Liver (tissue), 9 donors: ENCODE data around the gene AGBL5. TPM values are rescaled to one million over a fixed set of nuclear protein-coding genes. Genes with fewer than 3 reads are reported as not detected.

ENCODE experiments used
- DNase-seq: peaks from one replicate; pipeline ENCODE4 v3.0.0-alpha.2; 2017; ENCODE audit warnings: low spot score
- H3K27ac ChIP-seq, 2 donors: one replicate each; pipeline ENCODE4 v1.7.0; 2013; ENCODE audit warnings: inconsistent platforms in 2 of 2, low read length in 2 of 2, control low read depth in 1 of 2, low read depth in 1 of 2, mild to moderate bottlenecking in 1 of 2
- H3K27me3 ChIP-seq, 4 donors: one replicate each; pipeline versions ENCODE4 v1.6.1 to v1.7.0; 2013; ENCODE audit warnings: low read length in 3 of 4, inconsistent platforms in 1 of 4, mild to moderate bottlenecking in 1 of 4, moderate library complexity in 1 of 4; ENCODE audit not compliant: control insufficient read depth in 4 of 4, insufficient read depth in 4 of 4
- H3K36me3 ChIP-seq, 4 donors: one replicate each; pipeline versions ENCODE4 v1.6.1 to v1.7.0; 2013; ENCODE audit warnings: low read length in 3 of 4, mild to moderate bottlenecking in 3 of 4, low read depth in 1 of 4, moderate library complexity in 1 of 4; ENCODE audit not compliant: control insufficient read depth in 4 of 4, insufficient read depth in 3 of 4
- H3K4me1 ChIP-seq, 4 donors: one replicate each; pipeline versions ENCODE4 v1.6.1 to v1.7.0; 2013; ENCODE audit warnings: low read length in 3 of 4, mild to moderate bottlenecking in 3 of 4, moderate library complexity in 1 of 4; ENCODE audit not compliant: control insufficient read depth in 4 of 4, insufficient read depth in 4 of 4
- H3K4me3 ChIP-seq, 3 donors: one replicate each; pipeline versions ENCODE4 v1.6.1 to v1.7.0; 2013; ENCODE audit warnings: low read length in 3 of 3, control low read depth in 1 of 3, low read depth in 1 of 3, mild to moderate bottlenecking in 1 of 3
- H3K9ac ChIP-seq, 2 donors: one replicate each; pipeline ENCODE4 v1.7.0; 2013; ENCODE audit warnings: low read length in 2 of 2, mild to moderate bottlenecking in 2 of 2, moderate library complexity in 2 of 2, control low read depth in 1 of 2, low read depth in 1 of 2
- H3K9me3 ChIP-seq, 4 donors: one replicate each; pipeline versions ENCODE4 v1.6.1 to v1.7.0; 2013; ENCODE audit warnings: low read length in 3 of 4; ENCODE audit not compliant: control insufficient read depth in 4 of 4
- ATF3 ChIP-seq: IDR thresholded peaks from 2 replicates; pipeline ENCODE4 v1.6.1; 2016; ENCODE audit warnings: antibody characterized with exemption
- CTCF ChIP-seq: fragments of 150-350 bp; IDR thresholded peaks from 2 replicates; pipeline ENCODE4 v1.5.1; 2017; ENCODE audit warnings: improper control_type of control experiment, low read depth, low read length; ENCODE audit not compliant: missing input control
- EGR1 ChIP-seq, 2 donors: IDR thresholded peaks; 2 replicates each; pipeline ENCODE4 v1.6.1; 2016 to 2018; ENCODE audit warnings: antibody characterized with exemption in 2 of 2, low read depth in 2 of 2
- FOXA2 ChIP-seq: IDR thresholded peaks from 2 replicates; pipeline ENCODE4 v1.6.1; 2016; ENCODE audit warnings: antibody characterized with exemption
- GABPA ChIP-seq, 2 donors: IDR thresholded peaks in 1 of 2; conservative IDR thresholded peaks in 1 of 2; 2 replicates each; pipeline ENCODE4 v1.6.1; 2016; ENCODE audit warnings: antibody characterized with exemption in 2 of 2, mild to moderate bottlenecking in 1 of 2, moderate library complexity in 1 of 2
- HNF4A ChIP-seq, 2 donors: conservative IDR thresholded peaks; 2 replicates each; pipeline ENCODE4 v1.6.1; 2016; ENCODE audit warnings: antibody characterized with exemption in 2 of 2, mild to moderate bottlenecking in 2 of 2
- HNF4G ChIP-seq: IDR thresholded peaks from 2 replicates; pipeline ENCODE4 v1.6.1; 2016; ENCODE audit warnings: antibody characterized with exemption
- JUND ChIP-seq, 2 donors: IDR thresholded peaks; 2 replicates each; pipeline ENCODE4 v1.6.1; 2016; ENCODE audit warnings: antibody characterized with exemption in 2 of 2
- NR2F2 ChIP-seq: IDR thresholded peaks from 2 replicates; pipeline ENCODE4 v1.6.1; 2016; ENCODE audit warnings: antibody characterized with exemption
- RAD21 ChIP-seq, 2 donors: IDR thresholded peaks; 2 replicates each; pipeline ENCODE4 v1.6.1; 2016; ENCODE audit warnings: antibody characterized with exemption in 2 of 2, mild to moderate bottlenecking in 2 of 2
- REST ChIP-seq: IDR thresholded peaks from 2 replicates; pipeline ENCODE4 v1.6.1; 2016; ENCODE audit warnings: antibody characterized with exemption, mild to moderate bottlenecking
- SP1 ChIP-seq: IDR thresholded peaks from 2 replicates; pipeline ENCODE4 v1.6.1; 2018; ENCODE audit warnings: antibody characterized with exemption, mild to moderate bottlenecking
- YY1 ChIP-seq: IDR thresholded peaks from 2 replicates; pipeline ENCODE4 v1.6.1; 2016; ENCODE audit warnings: antibody characterized with exemption, mild to moderate bottlenecking
- ZBTB33 ChIP-seq: IDR thresholded peaks from 2 replicates; pipeline ENCODE4 v1.6.1; 2016; ENCODE audit warnings: antibody characterized with exemption
- WGBS: extraction: QIAGEN DNeasy Blood & Tissue Kit; methylation state at CpG from one replicate; pipeline ENCODE4 v1.1.7; 2013; 5-methylcytosine and 5-hydroxymethylcytosine counted together
- polyA plus RNA-seq, 2 donors: library from polyadenylated mRNA; stranded (reverse) in 1 of 2; unstranded in 1 of 2; fragments of 200-250 nt in 1 of 2; fragments of >200 nt in 1 of 2; fragmentation: Nextera tagmentation in 1 of 2; extraction: Ambion mirVana in 1 of 2; gene quantifications; one replicate each; pipeline versions ENCODE4 v1.2.1 to v1.2.3, GENCODE V29; 2013 to 2015
- total RNA-seq, 2 donors: library from RNA; depleted of rRNA; stranded (reverse); fragments of >200 nt; gene quantifications; one replicate each; pipeline ENCODE4 v1.2.3, GENCODE V29; 2014
- donor health status: healthy.
- donor health status: healthy.
- donor health status: healthy.
- donor health status: healthy.
- donor health status: healthy.

The AGBL5 gene
- total and polyA plus RNA-seq, 4 donors = 3.2 to 9.0 (median 4.8) TPM

- Histone ChIP-seq H3K27me3 (no peaks in the 10 kb centered on the region), H3K9ac (peak within 1 kb of the TSS; percentile 87 to 95), H3K4me3 (peak within 1 kb of the TSS; percentile 84 to 96 (median 93)), H3K9me3 (no peaks in the 10 kb centered on the region), H3K4me1 (peaks cover 9 to 38% (median 19%) of the 10 kb centered on the region in 4 donors), H3K27ac (peak within 1 kb of the TSS; percentile 87 to 90), H3K36me3 (peaks cover 0 to 15% (median 9%) of the 10 kb centered on the region in 4 donors)
- DNase-seq = peak; percentile 92
- peak; percentile 78 to 93 for TF ChIP-seq GABPA (IDR thresholded peaks at IDR 0.05 in 1 of 2, conservative IDR thresholded peaks at IDR 0.05 in 1 of 2)
- no peak for TF ChIP-seq EGR1 (IDR thresholded peaks at IDR 0.05; ENCODE audit: low read depth in 2 of 2)
- TF ChIP-seq HNF4A (conservative IDR thresholded peaks at IDR 0.05) = no peak
- TF ChIP-seq FOXA2 = no peak
- TF ChIP-seq HNF4G = no peak
- no peak for TF ChIP-seq YY1
- no peak for TF ChIP-seq RAD21 (IDR thresholded peaks at IDR 0.05)
- no peak for TF ChIP-seq SP1
- WGBS = under 1% methylated on average over 86 of the region's 86 CpGs
These were observed 20.0 kb downstream of the AGBL5 start, which contains the start of gene OST4 for GRCh38 chr2:27071277-27071989. Gene OST4 (minus strand): TSS chr2:27071654.

- Histone ChIP-seq H3K27ac (peak overlapping the region; percentile 78 to 83), H3K9ac (peak overlapping the region; percentile 10 to 19), H3K36me3 (peaks cover 0 to 15% (median 9%) of the 10 kb centered on the region in 4 donors), H3K9me3 (no peaks in the 10 kb centered on the region), H3K4me3 (peak overlapping the region; percentile 53 to 84 (median 75)), H3K27me3 (no peaks in the 10 kb centered on the region), H3K4me1 (peaks cover 9 to 38% (median 19%) of the 10 kb centered on the region in 4 donors)
- TF ChIP-seq NR2F2 (peak; percentile 20), SP1 (no peak)
- DNase-seq = no peak
- whole genome bisulfite sequencing = 16% methylated on average over 34 of the region's 34 CpGs
These were observed 20.7 kb downstream of the AGBL5 start for GRCh38 chr2:27071990-27072830.

DNA sequence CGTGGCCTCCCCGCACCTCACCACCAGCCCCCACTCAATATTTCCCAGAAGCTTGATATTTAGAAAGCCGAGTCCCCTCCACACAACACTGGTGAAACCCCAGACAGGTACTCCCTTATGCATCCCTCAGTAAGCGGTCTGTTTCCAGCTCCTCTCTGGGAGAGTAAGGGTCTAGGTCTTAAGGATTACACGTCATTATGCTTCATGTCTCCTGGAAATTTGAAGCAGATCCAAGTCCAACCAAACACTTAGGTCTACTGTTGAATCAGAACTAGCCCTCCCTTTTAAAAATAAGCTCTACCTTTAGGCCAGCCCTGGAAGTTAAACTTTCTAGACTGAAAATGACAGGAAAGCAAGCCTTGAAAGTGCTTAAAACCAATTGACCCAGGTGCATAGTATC lies 21.5 kb downstream of the AGBL5 start:
- TF ChIP-seq HNF4A (conservative IDR thresholded peaks at IDR 0.05) (no peak), FOXA2 (no peak), REST (no peak), RAD21 (IDR thresholded peaks at IDR 0.05) (no peak), HNF4G (no peak), ATF3 (no peak), CTCF (no peak), JUND (IDR thresholded peaks at IDR 0.05) (no peak), NR2F2 (no peak), YY1 (no peak), ZBTB33 (no peak)
- Histone ChIP-seq H3K4me3 (no peak overlapping the region), H3K27me3 (no peaks in the 10 kb centered on the region), H3K27ac (peak overlapping the region; percentile 25 to 78), H3K9me3 (no peaks in the 10 kb centered on the region), H3K36me3 (peaks cover 0 to 12% (median 8%) of the 10 kb centered on the region in 4 donors), H3K9ac (no peak overlapping the region), H3K4me1 (peaks cover 9 to 38% (median 19%) of the 10 kb centered on the region in 4 donors)
- 85% methylated on average over 5 of the region's 5 CpGs for WGBS
- no peak for DNase-seq
